ENCODE results near the gene SLMAP. TPM values are rescaled to one million over a fixed set of nuclear protein-coding genes. Genes with fewer than 3 reads are reported as not detected.
A peak's percentile ranks its signal among the peaks of the same experiment; 100 is the strongest.

The SLMAP gene
- polyA plus RNA-seq, 1 of the 3 experiments (the other 2 are of a cell fraction), result 10.5 TPM

GRCh38 chr3:57852896-57853295 lies 96.8 kb downstream of the SLMAP start:
- H3K9me3 ChIP-seq, result no peaks in the 10 kb centered on the region
- peaks cover 17% of the 10 kb centered on the region for H3F3A ChIP-seq (replicated peaks; ENCODE audit: insufficient read depth)
- H3K36me3 ChIP-seq (replicated peaks in 1 of 2; ENCODE audit: control insufficient read depth in 1 of 2, insufficient read depth in 2 of 2, low read length in 1 of 2), result peaks cover 5 to 14% of the 10 kb centered on the region in 2 experiments
- no peak overlapping the region for H3K4me3 ChIP-seq (ENCODE audit: low read depth in 2 of 2, low read length in 1 of 2)
- H3K4me2 ChIP-seq, result no peak overlapping the region
- H3K27ac ChIP-seq (ENCODE audit: low read depth in 2 of 2, low read length in 1 of 2), result no peak overlapping the region
- ChIA-PET CTCF (interaction anchor here (0.5 to 1.4 kb wide), 7 partner anchors 10 to 673 kb away, joined by 3 to 5 read pairs (median 3); partner anchors contain the start of genes ARF4 and PDE12), POLR2A (interaction anchor here (0.5 kb wide), 1 partner anchor 86 kb away, joined by 4 read pairs; no protein-coding TSS in a partner anchor)
- 83% methylated on average over 1 of the region's 1 CpG for WGBS (ENCODE audit: low lambda C conversion rate)
- H4K20me1 ChIP-seq (ENCODE audit: insufficient read depth), result no peaks in the 10 kb centered on the region
- no peak overlapping the region for H3K9ac ChIP-seq
- TF ChIP-seq CTCF (IDR thresholded peaks at IDR 0.05) (peak; percentile 63), FOXJ3 (CRISPR knock-in tag; IDR thresholded peaks at IDR 0.05) (no peak), RAD21 (IDR thresholded peaks at IDR 0.05; ENCODE audit: low read length) (peak; percentile 37; the same call in 1 of the 2 replicates), TEAD4 (IDR thresholded peaks at IDR 0.05; ENCODE audit: borderline replicate concordance, insufficient read depth) (no peak), SIN3A (IDR thresholded peaks at IDR 0.05; ENCODE audit: borderline replicate concordance, low read depth, low read length) (no peak), RCOR1 (IDR thresholded peaks at IDR 0.05; ENCODE audit: low read length) (no peak)
- H3K79me2 ChIP-seq (ENCODE audit: insufficient read depth), result no peaks in the 10 kb centered on the region
- no peak overlapping the region for H2AFZ ChIP-seq (ENCODE audit: low read depth)
- H3K27me3 ChIP-seq (ENCODE audit: insufficient read depth), result no peaks in the 10 kb centered on the region
- H3K4me1 ChIP-seq (ENCODE audit: control insufficient read depth in 1 of 2, insufficient read depth in 2 of 2, low read depth in 1 of 2, low read length in 1 of 2), result no peaks in the 10 kb centered on the region
- peak; percentile 8 for DNase-seq
- H3K9me2 ChIP-seq, result no peaks in the 10 kb centered on the region

GRCh38 chr3:57855281-57855680 lies 99.2 kb downstream of the SLMAP start:
- Histone ChIP-seq H3K79me2 (ENCODE audit: insufficient read depth) (no peaks in the 10 kb centered on the region), H3K27ac (ENCODE audit: low read depth in 2 of 2, low read length in 1 of 2) (no peak overlapping the region), H3K4me3 (ENCODE audit: low read depth in 2 of 2, low read length in 1 of 2) (no peak overlapping the region), H3K27me3 (ENCODE audit: insufficient read depth) (no peaks in the 10 kb centered on the region), H3K36me3 (replicated peaks in 1 of 2; ENCODE audit: control insufficient read depth in 1 of 2, insufficient read depth in 2 of 2, low read length in 1 of 2) (peaks cover 11 to 20% of the 10 kb centered on the region in 2 experiments), H3K9me3 (no peaks in the 10 kb centered on the region), H4K20me1 (ENCODE audit: insufficient read depth) (no peaks in the 10 kb centered on the region), H3K4me2 (no peak overlapping the region), H3F3A (replicated peaks; ENCODE audit: insufficient read depth) (peaks cover 11% of the 10 kb centered on the region), H3K9me2 (no peaks in the 10 kb centered on the region), H3K4me1 (ENCODE audit: control insufficient read depth in 1 of 2, insufficient read depth in 2 of 2, low read depth in 1 of 2, low read length in 1 of 2) (no peaks in the 10 kb centered on the region), H2AFZ (ENCODE audit: low read depth) (no peak overlapping the region), H3K9ac (no peak overlapping the region)
- POLR2A ChIA-PET, result no interaction called here
- CTCF ChIA-PET, result interaction anchor here (0.6 to 2.2 kb wide), 4 partner anchors 10 to 251 kb away, joined by 3 to 8 read pairs (median 3); no protein-coding TSS in a partner anchor
- 90% methylated on average over 1 of the region's 1 CpG for WGBS (ENCODE audit: low lambda C conversion rate)
- DNase-seq, result no peak
- TF ChIP-seq GATA2 (CRISPR knock-in tag; IDR thresholded peaks at IDR 0.05), result no peak
- TF ChIP-seq JUND (IDR thresholded peaks at IDR 0.05), result 0 out of 2 replicates have a peak, but pooled peaks have one; percentile 22
- TF ChIP-seq PBX3 (IDR thresholded peaks at IDR 0.05), result peak; percentile 31; the same call in 1 of the 2 replicates

All from SK-N-SH (cell line).